Skin epidermis (tissue), 12 donors: ENCODE data around the gene SIRPA.

Experiments used
- H3K27ac ChIP-seq, 21 experiments: fragments of 200-600 bp; sonication (generic) in 11 of 21; one replicate each; pipeline ENCODE4 v1.5.0; 2020; ENCODE audit warnings: mild to moderate bottlenecking in 3 of 21, inconsistent platforms in 2 of 21, moderate library complexity in 2 of 21
- H3K4me3 ChIP-seq, 7 experiments: fragments of 200-600 bp; sonication (generic) in 2 of 7; one replicate each; pipeline ENCODE4 v1.5.0; 2020; ENCODE audit warnings: inconsistent platforms in 2 of 7, mild to moderate bottlenecking in 2 of 7, moderate library complexity in 1 of 7

Gene SIRPA

DNA sequence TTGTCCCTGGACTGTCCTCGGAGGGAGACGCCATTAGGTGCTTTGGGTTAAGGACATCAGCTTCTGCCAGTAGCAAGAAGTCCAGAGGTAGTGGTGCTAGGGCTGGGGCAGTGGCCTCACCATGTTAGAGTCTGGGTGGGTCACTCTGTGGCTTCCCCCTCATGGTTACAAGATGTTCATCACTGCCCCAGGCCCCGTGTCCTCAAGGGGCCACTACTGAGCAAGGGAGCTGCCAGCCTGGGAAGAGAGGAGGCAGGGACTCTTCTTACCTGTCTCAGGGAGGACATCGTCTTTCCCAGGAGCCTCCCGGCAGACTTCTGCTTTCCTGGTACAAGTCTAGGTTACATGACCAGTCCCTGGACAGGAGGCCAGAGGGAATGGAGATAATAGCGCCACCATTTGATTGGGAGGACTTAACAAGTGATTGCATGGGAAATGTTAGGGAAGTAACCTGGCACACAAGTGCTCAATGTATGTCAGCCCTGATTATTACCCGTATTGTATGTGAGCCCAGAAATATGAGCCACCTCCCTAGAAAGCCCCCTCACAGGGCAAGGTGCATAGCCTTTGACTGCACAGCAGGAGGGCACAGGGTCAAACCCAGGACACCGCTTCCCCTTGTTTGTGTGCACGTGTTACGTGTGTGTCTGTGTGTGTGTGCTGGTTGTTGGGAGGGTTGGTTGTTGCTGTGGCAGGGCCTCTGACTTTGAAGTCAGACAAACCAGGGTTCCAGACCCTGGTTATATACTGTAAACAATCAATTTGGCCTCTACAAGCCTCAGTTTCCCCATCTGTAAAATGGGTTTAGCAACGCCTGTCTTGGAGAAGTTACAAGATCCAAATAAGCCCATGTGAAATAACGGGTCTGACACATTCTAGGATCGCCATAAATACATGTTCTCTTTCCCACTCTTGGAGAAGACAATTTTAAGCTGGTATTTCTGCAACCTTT lies 30.0 kb downstream of the SIRPA start:
- H3K4me3 ChIP-seq: no peak overlapping the region
- H3K27ac ChIP-seq: no peak overlapping the region

DNA sequence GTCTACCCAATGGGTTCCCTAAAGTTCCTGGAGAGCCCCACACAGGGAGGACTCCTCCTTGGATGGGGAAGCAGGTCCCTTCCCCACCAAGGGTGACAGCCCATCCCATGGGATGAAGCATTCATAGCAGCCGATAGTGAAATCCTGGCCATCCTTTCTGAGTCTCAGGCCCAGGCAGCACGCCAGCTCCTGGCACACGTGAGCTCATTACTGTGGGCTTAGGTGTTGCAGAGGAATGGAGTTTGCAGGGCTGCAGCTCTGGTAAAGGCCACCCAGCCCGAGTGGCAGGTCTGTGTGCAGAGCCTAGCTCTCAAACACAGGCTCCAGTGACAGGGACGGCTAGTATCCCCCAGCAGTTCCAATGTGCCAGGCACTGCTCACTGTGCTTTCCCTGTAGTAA lies 31.0 kb downstream of the SIRPA start:
- Histone ChIP-seq H3K27ac (no peak overlapping the region), H3K4me3 (no peak overlapping the region)

GRCh38 chr20:1927217-1927616 lies 32.0 kb downstream of the SIRPA start:
- H3K27ac ChIP-seq: no peak overlapping the region
- no peak overlapping the region for H3K4me3 ChIP-seq

- Histone ChIP-seq H3K27ac (no peak overlapping the region), H3K4me3 (no peak overlapping the region)
Observed at GRCh38 chr20:1928154-1928553, 32.9 kb downstream of the SIRPA start.

DNA sequence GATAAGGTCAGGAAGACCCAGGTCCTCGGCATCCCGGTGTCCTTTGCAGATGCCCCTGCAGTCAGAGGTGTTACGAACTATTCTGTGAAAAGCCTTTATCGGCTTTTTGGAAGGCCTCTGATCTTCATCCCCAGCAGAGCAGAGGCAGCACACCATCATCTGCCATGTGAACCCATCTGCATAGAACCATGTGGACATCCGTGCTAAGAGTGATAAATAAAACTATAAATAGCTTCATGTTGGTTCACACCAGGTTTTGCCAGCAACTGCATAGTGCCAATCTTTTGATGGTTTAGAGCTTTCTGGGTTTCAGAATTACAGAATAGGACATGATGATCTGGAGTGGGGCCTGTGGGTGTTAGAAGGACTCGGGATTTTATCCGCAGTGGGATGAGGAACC lies 33.6 kb downstream of the SIRPA start:
- H3K27ac ChIP-seq: no peak overlapping the region

DNA sequence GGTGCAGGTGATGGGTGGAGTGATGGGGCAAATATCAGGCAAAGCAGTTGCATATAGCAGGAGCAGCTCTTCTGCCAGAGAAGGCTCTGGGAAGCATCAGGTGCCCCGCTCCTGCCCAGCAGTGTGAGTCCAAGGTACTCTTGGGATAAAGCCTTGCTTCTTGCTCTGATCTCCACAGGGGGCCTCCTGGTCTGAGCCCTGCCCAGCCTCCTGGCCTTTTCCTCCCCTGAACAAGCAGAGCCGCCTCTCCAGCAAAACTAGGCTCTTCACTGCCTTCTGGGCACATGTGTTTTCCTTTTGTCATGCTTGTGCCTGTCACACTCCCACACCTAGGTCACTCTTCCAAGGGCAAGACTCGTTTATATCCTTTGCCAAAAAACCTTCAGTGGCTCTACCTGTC lies 34.3 kb downstream of the SIRPA start:
- peak overlapping the region in 1 of 21 experiments; percentile 27 for H3K27ac ChIP-seq

More for the DNA sequence above, 33.6 kb downstream of the SIRPA start:
- no peak overlapping the region for H3K4me3 ChIP-seq

DNA sequence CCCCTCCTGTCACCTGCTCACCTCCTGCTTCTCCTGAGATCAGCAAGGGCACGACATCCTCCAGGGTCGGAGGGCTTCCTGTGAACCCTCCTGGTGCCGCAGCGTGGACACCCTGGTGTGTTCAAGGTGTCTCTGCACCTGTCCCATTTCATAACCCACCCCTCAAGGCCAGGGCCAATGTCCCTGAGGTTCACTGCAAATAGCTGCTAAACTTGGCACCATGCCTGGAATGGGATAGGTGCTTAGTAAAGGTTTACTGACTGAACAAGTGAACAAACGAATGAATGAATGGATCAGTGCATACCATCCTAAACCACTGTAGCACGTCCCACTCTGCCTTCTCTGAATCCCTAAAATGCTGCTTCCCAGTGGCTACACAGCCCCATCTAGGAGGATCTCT lies 35.0 kb downstream of the SIRPA start:
- Histone ChIP-seq H3K27ac (peak overlapping the region in 1 of 21 experiments; percentile 27), H3K4me3 (no peak overlapping the region)

More for the DNA sequence above, 34.3 kb downstream of the SIRPA start:
- no peak overlapping the region for H3K4me3 ChIP-seq

DNA sequence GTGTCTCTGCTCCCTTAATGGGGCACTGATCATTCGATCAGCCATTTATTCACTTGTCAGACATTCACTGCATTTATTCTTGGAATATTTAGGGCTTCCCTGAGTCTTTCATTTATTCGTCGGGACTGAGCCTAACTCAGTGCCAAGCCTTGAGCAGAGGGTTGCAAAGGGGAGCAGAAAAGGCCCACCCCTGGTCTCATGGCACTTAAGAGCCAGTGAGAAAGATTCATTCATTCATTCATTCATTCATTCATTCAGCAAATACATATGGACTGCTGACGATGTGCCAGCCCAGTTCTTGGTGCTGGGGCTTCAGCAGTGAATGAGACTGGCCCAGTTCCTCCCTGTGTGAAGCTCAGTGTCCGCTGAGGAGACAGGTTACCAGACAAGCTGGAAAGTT lies 36.6 kb downstream of the SIRPA start:
- no peak overlapping the region for H3K4me3 ChIP-seq
- no peak overlapping the region for H3K27ac ChIP-seq

DNA sequence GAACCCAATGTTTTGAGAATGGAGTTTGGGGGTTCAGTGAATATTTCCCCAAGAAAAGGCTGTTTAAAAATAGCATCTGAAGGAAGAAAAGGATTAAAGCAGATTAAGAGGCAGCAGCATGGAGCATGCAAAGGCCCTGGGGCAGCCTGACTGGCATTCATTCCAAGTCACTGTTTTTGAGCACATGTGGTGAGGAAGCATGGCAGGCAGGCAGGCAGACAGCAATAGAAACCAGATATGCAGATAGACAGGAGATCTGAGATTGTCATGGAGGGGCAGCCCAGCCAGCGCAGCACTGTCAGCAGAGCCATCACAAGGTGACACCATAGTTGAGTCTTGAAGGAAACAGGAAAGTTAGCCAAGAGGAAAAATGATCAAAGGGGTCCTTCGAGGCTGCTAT lies 37.8 kb downstream of the SIRPA start:
- no peak overlapping the region for H3K4me3 ChIP-seq
- peak overlapping the region in 3 of 21 experiments; percentile 29 to 82 (median 52) for H3K27ac ChIP-seq

DNA sequence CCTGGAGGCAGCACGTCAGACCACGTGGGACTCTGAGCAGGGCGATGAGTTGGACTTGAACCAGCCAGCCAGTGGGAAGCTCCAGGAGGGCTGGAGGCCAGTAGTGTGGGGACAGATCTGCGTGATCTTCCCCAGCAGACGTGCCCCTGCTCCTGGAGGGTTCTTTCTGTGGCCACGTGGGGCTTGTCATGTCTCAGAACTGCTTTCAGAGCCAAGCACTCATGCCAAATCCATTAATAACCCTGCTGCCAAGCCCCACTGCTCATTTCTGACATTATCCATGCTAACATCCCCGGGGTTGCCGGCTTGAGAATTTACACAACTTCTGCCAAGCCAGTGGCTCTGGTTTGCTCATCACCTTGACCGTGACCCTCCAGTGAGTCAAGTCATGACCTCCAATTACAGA lies 38.3 kb downstream of the SIRPA start:
- peak overlapping the region in 5 of 21 experiments; percentile 6 to 82 (median 29) for H3K27ac ChIP-seq

DNA sequence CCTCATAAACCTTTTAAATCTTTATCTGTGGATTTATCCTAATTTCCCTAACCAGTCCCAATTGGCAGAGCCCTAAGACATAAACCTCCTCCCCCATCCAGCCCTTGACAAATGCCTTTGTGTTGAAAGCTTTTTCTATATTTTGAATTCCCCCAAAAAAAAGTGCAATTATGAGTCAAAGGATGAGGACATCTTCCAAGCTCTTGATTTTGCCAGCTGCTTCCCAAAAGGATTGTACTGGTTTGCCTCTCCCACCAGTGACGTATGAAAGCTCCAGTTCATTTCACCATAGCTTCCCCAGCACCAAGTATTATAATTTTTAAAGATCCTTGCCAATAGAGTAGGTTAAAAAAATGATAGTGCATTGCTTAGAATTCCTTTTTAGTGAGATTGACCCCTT lies 38.9 kb downstream of the SIRPA start:
- H3K27ac ChIP-seq: peak overlapping the region in 9 of 21 experiments; percentile 6 to 82 (median 52)
- H3K4me3 ChIP-seq: no peak overlapping the region

More for the DNA sequence above, 38.3 kb downstream of the SIRPA start:
- H3K4me3 ChIP-seq: no peak overlapping the region

DNA sequence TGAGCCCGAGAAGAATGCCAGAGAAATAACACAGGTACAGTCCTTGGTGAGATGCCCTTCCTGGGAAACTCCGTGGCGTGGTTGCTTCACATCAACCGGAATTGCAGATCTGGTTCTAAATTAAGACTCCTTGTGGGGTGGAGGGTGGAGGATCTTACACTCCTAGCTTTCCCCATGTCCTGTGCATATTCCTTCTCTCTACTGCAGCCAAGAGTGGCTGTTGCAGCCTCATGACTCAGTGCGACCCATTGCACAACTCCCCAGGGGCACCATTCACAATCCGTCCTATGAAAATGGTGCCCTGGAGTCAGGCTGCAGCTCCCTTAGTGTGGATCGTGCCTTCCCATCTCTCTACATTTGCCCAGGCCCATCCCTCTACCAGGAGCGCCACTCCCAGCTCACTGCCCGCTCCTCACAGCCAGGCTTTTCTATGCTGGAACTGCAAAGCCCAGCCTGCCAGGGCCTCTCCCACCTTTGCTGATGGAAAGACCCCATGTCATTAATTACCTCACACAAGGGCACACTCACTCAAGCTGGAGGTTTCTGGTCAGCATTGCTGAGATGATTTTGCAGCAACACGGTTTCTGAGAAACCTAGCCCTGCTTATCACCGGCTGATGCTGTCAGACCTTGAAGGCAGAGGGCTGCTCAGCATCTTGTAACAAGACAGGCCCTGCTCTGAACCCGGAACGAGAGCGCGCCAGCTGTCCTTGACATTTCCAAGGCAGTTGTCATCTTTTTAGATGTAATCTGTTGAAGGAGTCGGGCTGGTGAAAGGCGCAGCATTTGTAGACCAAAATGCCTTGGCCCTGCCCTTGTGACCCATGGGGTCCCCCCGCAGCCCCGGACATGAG lies 39.7 kb downstream of the SIRPA start:
- Histone ChIP-seq H3K27ac (peak overlapping the region in 13 of 21 experiments; percentile 5 to 82 (median 49)), H3K4me3 (no peak overlapping the region)

- Histone ChIP-seq H3K4me3 (no peak overlapping the region), H3K27ac (peak overlapping the region in 13 of 21 experiments; percentile 5 to 82 (median 49))
Observed at GRCh38 chr20:1935696-1936366, 40.6 kb downstream of the SIRPA start.

DNA sequence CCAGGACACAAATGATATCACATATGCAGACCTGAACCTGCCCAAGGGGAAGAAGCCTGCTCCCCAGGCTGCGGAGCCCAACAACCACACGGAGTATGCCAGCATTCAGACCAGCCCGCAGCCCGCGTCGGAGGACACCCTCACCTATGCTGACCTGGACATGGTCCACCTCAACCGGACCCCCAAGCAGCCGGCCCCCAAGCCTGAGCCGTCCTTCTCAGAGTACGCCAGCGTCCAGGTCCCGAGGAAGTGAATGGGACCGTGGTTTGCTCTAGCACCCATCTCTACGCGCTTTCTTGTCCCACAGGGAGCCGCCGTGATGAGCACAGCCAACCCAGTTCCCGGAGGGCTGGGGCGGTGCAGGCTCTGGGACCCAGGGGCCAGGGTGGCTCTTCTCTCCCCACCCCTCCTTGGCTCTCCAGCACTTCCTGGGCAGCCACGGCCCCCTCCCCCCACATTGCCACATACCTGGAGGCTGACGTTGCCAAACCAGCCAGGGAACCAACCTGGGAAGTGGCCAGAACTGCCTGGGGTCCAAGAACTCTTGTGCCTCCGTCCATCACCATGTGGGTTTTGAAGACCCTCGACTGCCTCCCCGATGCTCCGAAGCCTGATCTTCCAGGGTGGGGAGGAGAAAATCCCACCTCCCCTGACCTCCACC lies 42.2 kb downstream of the SIRPA start:
- Histone ChIP-seq H3K27ac (no peak overlapping the region), H3K4me3 (no peak overlapping the region)

- no peak overlapping the region for H3K27ac ChIP-seq
- H3K4me3 ChIP-seq: no peak overlapping the region
Observed at GRCh38 chr20:1938464-1939269, 43.5 kb downstream of the SIRPA start.

GRCh38 chr20:1939270-1939595 lies 44.0 kb downstream of the SIRPA start:
- Histone ChIP-seq H3K27ac (no peak overlapping the region), H3K4me3 (no peak overlapping the region)

GRCh38 chr20:1940581-1940980 lies 45.4 kb downstream of the SIRPA start:
- H3K4me3 ChIP-seq: no peak overlapping the region
- H3K27ac ChIP-seq: peak overlapping the region in 3 of 21 experiments; percentile 2 to 37 (median 15)

- Histone ChIP-seq H3K27ac (peak overlapping the region in 6 of 21 experiments; percentile 2 to 51 (median 16)), H3K4me3 (no peak overlapping the region)
Observed at GRCh38 chr20:1941226-1941625, 46.0 kb downstream of the SIRPA start.

- peak overlapping the region in 6 of 21 experiments; percentile 8 to 81 (median 18) for H3K27ac ChIP-seq
Observed at GRCh38 chr20:1942061-1942460, 46.9 kb downstream of the SIRPA start.

More at GRCh38 chr20:1942061-1942460, 46.9 kb downstream of the SIRPA start:
- H3K4me3 ChIP-seq: no peak overlapping the region
